GM18505 (cell line): ENCODE measurements around the gene SQSTM1.

Experiments used
- ATAC-seq: cut with Tn5 transposase; IDR thresholded peaks from one replicate; pipeline ENCODE4 v1.9.1; 2021; ENCODE audit not compliant: unreplicated experiment
- POLR2A ChIP-seq: IDR thresholded peaks from 4 replicates; pipeline ENCODE4 v1.6.1; 2011; ENCODE audit warnings: borderline replicate concordance; ENCODE audit not compliant: insufficient read depth, insufficient read length; ENCODE audit errors: extremely low read depth

Gene SQSTM1

DNA sequence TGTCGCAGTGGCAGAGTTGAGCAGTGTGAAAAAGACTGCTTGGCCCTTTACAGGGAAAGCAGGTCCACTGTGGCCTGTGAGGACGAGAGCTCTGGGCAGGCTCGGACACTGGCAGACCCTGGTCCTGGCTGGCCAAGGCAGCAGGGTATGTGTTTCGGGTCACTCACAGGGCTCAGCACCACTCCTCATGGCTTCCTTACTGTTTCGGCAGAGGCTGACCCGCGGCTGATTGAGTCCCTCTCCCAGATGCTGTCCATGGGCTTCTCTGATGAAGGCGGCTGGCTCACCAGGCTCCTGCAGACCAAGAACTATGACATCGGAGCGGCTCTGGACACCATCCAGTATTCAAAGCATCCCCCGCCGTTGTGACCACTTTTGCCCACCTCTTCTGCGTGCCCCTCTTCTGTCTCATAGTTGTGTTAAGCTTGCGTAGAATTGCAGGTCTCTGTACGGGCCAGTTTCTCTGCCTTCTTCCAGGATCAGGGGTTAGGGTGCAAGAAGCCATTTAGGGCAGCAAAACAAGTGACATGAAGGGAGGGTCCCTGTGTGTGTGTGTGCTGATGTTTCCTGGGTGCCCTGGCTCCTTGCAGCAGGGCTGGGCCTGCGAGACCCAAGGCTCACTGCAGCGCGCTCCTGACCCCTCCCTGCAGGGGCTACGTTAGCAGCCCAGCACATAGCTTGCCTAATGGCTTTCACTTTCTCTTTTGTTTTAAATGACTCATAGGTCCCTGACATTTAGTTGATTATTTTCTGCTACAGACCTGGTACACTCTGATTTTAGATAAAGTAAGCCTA lies 15.7 kb downstream of the SQSTM1 start:
- no peak for TF ChIP-seq POLR2A
- no peak for ATAC-seq

DNA sequence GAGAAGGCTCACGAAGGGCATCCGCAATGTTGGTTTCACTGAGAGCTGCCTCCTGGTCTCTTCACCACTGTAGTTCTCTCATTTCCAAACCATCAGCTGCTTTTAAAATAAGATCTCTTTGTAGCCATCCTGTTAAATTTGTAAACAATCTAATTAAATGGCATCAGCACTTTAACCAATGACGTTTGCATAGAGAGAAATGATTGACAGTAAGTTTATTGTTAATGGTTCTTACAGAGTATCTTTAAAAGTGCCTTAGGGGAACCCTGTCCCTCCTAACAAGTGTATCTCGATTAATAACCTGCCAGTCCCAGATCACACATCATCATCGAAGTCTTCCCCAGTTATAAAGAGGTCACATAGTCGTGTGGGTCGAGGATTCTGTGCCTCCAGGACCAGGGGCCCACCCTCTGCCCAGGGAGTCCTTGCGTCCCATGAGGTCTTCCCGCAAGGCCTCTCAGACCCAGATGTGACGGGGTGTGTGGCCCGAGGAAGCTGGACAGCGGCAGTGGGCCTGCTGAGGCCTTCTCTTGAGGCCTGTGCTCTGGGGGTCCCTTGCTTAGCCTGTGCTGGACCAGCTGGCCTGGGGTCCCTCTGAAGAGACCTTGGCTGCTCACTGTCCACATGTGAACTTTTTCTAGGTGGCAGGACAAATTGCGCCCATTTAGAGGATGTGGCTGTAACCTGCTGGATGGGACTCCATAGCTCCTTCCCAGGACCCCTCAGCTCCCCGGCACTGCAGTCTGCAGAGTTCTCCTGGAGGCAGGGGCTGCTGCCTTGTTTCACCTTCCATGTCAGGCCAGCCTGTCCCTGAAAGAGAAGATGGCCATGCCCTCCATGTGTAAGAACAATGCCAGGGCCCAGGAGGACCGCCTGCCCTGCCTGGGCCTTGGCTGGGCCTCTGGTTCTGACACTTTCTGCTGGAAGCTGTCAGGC lies 16.6 kb downstream of the SQSTM1 start:
- no peak for ATAC-seq
- TF ChIP-seq POLR2A, result no peak

DNA sequence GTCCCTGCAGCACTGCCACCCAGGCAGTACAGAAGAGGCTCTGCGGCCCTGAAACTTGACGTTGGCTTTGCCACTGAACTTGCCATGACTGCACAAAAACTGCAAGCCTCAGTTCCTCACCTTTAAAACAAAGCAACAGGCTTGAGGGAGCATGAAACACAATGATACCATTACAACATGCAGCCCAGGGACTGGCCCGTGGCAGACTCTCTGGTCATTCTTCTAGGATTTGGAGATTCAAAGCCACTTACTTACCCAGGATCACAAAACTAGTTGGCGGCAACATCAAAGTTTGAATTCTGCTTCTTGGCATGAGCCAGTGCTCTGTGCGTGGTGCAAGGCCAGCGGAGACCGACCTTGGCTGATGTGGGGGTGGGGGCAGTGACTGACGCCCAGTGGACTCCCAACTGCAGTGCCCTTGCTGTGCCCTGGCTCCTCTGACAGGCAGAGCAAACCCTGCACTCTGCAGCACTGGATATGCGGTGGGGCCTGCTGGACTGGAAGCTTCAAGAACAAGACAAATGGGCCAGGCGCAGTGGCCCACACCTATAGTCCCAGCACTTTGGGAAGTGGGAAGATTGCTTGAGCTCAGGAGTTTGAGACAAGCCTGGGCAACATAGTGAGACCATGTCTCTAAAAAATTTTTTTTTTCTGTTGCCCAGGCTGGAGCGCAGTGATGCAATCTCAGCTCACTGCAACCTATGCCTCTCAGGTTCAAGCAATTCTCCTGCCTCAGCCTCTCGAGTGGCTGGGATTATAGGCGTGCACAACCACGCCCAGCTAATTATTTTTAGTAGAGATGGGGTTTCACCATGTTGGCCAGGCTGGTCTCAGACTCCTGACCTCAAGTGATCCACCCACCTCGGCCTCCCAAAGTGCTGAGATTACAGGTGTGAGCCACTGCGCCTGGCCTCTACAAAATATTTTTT lies 18.9 kb downstream of the SQSTM1 start:
- ATAC-seq, result no peak
- no peak for TF ChIP-seq POLR2A

- TF ChIP-seq POLR2A, result no peak
- no peak for ATAC-seq
Measured at GRCh38 chr5:179840321-179840720, 19.6 kb downstream of the SQSTM1 start.

- TF ChIP-seq POLR2A, result no peak
- no peak for ATAC-seq
Measured at GRCh38 chr5:179840766-179841165, 20.1 kb downstream of the SQSTM1 start.

- no peak for ATAC-seq
- TF ChIP-seq POLR2A, result no peak
Measured at GRCh38 chr5:179841621-179842020, 20.9 kb downstream of the SQSTM1 start.

DNA sequence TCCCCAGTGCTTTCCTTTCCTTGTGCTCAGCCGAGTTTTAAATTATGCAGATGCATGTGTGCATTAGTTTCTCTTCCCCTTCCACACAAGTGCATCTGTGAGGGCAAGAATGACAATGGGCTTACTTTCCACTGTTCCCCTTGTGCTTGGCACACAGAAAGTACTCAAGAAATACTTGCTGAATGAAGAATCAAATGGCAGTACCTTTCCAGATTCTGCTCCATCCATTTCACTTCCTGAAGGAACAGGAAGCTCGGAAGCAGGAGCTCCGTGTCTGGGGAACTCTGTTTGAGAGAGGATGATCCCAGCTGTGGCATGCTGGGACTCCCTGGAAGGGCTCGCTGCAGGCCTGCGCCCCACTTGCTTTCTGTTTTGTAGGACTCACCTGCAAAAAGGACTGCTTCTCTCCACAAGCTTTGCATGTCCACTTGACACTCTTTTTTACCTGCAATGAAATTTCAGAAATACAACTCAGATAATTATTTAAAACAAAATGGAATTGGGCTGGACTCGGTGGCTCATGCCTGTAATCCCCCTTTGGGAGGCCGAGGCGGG lies 32.4 kb downstream of the SQSTM1 start:
- ATAC-seq, result no peak
- TF ChIP-seq POLR2A, result peak; percentile 5

DNA sequence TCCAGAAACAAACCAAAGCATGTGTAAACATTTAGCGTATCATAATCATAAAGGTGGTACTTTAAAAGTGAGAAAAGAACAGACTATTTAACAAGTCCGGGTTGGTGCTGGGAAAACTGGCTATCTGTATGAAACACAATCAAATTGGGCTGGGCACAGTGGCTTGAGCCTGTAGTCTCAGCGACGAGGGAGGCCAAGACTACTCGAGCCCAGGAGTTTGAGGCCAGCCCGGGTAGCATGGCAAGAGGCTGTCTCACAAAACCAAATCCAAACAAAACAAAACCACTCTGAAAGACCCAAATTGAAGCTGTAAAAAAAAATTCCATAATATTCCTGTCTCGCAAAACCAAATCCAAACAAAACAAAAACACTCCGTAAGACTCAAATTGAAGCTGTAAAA lies 33.7 kb downstream of the SQSTM1 start:
- ATAC-seq, result no peak
- TF ChIP-seq POLR2A, result no peak

DNA sequence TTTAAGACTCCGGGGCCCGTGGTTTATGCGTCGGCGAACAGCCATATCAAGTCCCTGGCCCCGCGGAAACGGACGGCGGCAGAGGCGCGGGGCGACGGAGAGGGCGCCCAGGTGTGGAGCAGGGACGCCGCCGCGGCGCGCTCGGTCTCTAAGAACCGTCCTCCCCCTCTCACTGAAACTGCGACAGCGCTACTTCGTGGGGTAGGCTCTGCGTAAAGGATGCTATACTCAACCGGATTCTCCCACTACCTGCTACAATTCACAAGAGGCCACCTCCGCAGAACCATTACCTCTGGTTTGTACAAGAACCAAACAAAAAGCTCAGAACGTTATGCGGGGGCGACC lies 37.5 kb downstream of the SQSTM1 start:
- TF ChIP-seq POLR2A, result no peak
- ATAC-seq, result peak; percentile 45

DNA sequence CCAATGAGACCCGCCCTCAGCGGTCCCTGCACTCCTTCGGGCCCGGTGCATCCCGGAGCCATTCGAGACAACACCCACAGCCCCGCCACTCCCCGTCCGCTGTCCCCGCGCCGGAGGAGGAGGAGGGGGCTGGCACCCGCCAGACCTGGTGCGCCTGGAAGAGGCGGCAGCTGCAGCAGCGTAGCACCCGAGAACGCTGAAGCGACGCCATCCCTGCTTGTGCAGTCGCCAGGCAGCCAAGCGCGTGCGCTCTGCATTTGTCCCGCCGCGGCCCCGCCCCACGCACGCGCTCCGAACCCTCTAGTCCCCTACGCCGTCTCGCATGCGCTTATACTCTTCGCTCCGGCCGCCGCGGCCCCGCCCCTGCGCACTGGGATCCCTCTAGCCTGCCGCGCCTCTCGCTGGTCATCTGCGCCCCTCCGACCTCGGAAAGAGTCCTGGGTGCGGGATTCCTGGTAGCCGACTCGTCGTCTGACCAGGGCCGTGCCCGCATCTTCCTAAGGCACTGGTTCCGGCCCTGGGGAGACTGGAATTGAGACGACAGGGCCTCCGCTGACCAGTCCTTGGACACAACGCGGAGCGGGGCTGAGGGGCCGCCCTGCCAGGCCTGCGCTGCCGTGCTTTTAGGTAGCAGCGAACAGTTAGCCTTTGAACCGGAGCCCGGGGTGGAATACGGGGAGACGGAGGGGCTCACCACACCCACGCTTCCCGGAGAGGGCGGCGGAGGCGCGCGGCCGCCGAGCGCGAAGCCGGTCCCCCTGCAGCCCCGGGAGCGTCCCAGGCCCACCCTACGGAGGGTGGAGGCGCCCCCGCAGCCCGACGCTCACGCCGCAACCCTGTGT lies 38.1 kb downstream of the SQSTM1 start, which contains the start of gene MRNIP:
Gene MRNIP (minus strand): TSS at position 232 of the 842 bp plus-strand sequence. CDS start 21 bp downstream, at position 211.
- ATAC-seq, result peak; percentile 95
- peak; percentile 65 for TF ChIP-seq POLR2A

DNA sequence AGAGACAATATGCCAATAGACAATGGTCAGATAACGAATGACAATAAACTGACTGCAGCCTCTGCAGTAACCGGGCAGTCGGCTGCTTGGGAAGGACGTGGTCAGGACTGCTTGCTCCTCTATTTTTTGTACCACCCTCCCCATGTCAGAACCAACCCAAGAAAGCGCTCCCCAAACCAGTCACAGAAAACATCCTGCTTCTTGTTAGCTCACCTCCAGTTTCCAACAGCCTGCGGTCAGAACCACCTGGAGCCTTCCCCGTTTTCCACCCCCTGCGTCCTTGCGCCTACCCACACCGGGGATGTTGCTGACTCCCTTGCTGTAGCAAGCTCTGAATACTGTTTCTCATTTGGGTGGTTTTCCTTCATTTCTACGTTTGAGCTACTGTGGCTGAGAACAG lies 39.6 kb downstream of the SQSTM1 start:
- ATAC-seq, result no peak
- TF ChIP-seq POLR2A, result no peak

DNA sequence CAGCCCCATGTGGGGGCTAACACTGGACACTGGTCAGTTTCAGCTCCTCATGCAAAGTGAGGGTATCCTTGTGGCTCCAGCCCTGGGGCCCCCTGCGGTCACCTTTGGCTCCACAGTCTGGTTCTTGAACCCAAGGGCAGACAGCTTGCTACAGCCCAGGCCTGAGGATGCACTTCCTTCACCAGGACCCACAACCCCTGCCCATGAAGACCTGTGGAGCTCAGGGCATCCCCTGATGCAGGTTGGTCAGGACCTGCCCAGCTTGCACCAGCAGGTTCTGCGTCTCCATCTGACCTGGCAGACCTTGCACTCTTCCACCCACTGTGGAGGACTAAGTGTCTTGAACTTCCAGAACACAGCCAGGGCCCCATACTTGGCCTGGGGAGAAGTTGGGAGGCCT lies 41.6 kb downstream of the SQSTM1 start:
- no peak for ATAC-seq
- no peak for TF ChIP-seq POLR2A
